GM20431 (cell line): ENCODE results near the gene TPPP2.

Experiments
- in situ Hi-C: fragments of 300-500 bp; cut with MseI, MboI; formaldehyde crosslinking; loops from one replicate; pipeline ENCODE4 v1.15.0; 2020; ENCODE audit warnings: low sequenced_read_pairs; ENCODE audit not compliant: unreplicated experiment

Gene TPPP2

GRCh38 chr14:21016413-21017190 is 13.4 kb upstream of the TPPP2 start:
- in situ Hi-C loops: no loop called here

DNA sequence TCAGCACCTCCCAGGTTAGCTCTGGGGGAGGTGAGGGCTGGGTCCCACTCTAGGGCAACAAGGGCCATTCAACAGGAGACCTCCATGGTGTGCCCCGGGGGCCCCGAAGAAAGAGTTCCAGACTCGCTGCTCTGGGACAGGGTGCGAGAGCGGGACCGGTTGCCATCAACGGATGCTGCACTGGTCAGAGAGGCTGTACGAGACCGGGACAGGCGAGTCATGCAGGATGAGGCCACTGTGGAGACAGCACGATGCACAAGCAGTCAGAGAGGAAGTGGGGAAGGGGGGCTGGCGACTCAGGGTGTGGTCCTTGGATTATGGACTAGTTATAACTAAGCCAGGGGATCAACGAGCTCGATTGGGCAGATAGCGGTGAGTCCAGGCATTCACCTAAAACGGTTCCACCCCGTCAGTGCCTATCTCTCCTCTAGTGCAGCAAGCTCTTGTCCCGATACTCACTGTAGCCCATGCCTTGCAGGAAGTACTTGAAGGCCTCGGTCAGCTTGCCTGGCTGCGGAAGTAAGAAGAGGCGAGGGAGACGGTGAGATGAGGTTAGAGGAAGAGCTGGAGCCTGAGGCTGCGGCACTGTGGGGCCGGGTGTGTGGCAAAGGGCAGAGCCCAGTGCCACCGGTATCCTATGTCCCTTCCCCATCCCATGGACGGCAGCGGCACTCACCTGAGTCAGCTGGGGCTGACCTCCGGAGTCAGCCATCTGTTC is 12.3 kb upstream of the TPPP2 start:
- in situ Hi-C loops: no loop called here

DNA sequence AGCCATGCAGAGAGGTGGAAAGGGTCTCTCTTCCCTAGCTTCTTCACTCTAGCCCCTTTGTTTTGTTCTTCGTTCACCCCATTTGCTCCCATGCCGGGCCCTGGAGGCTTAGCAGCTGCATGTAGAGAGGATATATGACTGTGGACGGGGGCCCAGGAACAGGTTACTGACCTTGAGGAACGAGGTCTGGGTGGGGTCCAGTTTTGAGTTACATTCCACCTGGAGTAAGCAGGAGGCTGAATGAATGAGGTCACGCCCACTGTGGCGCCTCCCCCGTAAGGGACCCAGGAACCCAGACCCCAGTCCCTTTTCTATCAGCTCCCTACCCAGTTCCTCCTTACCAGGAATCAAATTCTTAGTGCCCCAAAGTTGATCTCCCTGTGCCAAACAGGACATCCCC is 11.7 kb upstream of the TPPP2 start:
- in situ Hi-C loops: no loop called here

DNA sequence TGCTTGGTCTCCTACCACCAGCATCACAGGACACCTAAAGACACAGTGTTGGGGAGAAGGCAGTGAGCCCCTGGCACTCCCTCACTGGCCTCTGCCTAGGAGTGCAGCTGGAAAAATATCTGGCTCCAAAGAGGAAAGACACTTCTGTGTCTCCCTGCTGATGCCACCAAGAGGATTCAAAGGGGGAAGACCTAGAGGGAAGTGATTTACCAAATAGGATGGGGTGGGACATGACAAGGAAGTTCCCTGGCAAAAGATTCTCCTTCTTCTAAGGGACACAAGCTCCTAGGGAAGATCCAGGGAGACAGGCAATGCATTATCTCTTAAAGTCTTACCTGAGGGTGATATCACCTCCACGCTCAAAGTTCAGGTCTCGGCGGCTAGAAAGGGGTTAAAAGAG is 11.2 kb upstream of the TPPP2 start:
- in situ Hi-C loops: no loop called here

GRCh38 chr14:21019366-21019765 is 10.7 kb upstream of the TPPP2 start:
- in situ Hi-C loops: no loop called here

- in situ Hi-C loops: no loop called here
These were observed 9.0 kb upstream of the TPPP2 start for GRCh38 chr14:21020977-21021545.

GRCh38 chr14:21022686-21023085 is 7.3 kb upstream of the TPPP2 start:
- in situ Hi-C loops: no loop called here

DNA sequence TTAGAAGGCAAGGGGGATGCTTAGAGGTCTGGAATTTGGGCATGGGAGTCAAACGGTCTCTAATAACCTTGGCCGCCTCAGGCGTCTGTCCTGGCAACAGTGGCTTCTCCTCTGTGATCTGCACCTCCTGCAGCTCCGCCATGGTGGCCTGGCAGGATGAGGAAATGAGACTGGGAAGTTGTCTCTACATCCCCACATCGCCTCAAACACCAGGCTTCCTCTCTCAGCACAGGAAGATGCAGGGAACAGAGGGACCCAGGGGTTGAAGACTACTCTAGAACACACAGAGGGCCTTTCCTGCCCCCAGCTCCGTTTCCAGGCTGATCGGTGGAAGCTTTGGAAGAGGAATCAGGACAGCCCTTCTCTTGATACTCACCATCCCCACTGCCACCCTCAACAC is 6.8 kb upstream of the TPPP2 start:
- in situ Hi-C loops: no loop called here

- in situ Hi-C loops: no loop called here
These were observed 6.0 kb upstream of the TPPP2 start for GRCh38 chr14:21023817-21024584.

- in situ Hi-C loops: no loop called here
These were observed 5.2 kb upstream of the TPPP2 start, which contains the start of gene NDRG2 for GRCh38 chr14:21024585-21025370. TSS of gene NDRG2 (minus strand) at chr14:21025061. CDS start at chr14:21023315, 1,746 bp downstream.

DNA sequence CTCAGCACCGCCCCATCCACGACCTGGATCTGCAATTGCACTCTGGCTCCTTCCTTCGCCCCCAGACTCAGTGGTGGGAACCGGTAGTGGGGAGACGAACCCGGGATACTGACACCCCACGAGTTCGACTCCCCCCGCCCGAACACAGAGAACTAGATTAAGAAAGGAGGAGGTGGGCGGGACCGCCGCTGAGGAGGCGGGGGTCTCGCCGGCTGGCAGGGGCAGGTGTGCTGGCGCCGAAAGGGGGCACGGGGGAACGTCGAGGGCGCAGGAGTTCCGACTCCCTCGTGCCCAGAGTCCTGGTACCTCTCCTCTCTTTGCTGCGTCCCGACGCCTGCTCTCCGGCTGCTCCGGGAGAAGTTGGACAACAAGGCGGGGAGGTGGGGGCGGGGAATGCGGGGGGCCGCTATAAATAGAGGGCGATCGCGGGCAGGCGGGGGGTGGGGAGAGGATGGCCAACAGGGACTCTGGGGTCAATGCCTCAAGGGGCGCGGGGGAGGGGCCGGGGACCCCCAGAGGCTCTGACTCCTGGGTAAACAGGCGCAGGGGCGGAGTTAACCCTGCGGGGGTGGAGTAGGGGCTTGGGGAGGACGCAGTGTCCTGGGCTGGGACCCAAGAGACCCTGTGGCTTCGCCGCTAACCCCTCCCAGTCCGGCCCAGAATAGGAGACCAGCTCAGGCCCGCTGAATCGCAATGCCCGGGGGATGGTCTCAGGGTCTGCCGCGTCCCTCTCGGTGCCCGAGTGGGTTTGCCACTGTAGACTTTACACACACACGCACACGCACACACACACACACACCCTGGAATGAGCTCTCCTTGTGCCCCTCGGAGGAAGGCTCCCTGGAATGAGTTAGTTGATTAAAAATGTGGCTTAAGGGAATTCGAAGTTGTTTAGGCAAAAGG is 4.4 kb upstream of the TPPP2 start:
- in situ Hi-C loops: no loop called here

DNA sequence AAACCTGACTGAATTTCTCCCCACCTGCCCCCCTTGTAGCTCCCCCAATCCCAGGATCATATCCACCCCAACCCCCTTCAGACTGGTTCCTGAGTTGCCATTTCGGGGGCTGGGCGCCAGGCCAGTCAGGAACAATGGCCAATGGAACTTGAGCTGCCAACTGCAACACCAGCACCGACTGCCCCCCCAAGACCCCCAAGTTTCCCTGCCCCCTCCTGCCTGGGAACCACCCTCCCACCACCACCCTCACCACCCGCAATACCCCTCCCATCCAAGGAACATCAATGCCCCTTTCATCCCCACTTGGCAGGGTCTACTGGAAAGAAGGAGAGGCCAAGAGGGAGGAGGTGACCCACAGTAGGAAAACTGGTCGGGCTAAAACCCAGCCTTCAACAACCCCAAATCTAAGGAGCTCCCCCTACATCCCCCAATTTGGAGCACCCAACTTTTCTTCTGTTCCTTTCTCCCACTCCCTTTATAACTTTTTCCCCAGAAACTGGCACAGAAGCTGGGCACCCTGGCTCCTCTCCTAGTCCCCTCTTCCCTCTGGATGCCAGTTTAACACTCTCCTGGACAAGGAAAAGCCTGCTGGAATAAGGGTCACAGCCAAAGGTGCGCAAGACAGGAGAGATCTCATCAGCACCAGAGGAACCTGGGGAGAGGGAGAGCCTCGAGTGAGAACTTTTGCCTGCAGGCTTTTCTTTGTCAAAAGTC is 3.6 kb upstream of the TPPP2 start:
- in situ Hi-C loops: no loop called here

DNA sequence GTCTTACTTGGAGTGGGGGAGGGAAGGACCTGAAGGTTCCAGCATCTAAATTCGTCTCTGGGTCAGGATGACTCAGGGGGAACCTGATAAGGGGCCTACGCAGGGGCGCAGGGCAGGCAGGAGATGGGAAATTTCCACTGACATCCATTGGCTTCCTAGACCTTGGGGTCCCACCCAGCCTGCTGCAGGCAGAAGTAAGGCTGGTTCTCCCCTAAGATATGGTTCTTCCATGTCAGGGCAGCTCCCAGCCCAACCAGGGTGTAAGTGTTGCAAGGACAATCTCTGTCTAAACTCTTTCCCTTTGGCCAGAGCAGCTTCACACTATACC is 3.1 kb upstream of the TPPP2 start:
- in situ Hi-C loops: no loop called here

DNA sequence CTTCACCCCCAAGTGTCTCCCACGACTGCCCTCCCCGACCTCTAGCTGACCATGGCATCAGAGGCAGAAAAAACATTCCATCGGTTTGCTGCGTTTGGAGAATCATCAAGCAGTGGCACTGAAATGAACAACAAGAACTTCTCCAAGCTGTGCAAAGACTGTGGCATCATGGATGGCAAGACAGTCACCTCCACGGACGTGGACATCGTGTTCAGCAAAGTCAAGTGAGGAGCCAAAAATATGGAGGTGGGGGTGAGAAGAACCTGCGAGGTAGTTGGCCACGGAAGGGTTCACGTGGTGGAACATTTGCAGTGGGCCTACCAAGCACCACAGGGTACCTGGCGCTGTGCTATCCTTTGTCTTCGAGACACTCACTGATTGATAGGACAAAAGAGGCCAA is 514 bp downstream of the TPPP2 start:
- in situ Hi-C loops: no loop called here

DNA sequence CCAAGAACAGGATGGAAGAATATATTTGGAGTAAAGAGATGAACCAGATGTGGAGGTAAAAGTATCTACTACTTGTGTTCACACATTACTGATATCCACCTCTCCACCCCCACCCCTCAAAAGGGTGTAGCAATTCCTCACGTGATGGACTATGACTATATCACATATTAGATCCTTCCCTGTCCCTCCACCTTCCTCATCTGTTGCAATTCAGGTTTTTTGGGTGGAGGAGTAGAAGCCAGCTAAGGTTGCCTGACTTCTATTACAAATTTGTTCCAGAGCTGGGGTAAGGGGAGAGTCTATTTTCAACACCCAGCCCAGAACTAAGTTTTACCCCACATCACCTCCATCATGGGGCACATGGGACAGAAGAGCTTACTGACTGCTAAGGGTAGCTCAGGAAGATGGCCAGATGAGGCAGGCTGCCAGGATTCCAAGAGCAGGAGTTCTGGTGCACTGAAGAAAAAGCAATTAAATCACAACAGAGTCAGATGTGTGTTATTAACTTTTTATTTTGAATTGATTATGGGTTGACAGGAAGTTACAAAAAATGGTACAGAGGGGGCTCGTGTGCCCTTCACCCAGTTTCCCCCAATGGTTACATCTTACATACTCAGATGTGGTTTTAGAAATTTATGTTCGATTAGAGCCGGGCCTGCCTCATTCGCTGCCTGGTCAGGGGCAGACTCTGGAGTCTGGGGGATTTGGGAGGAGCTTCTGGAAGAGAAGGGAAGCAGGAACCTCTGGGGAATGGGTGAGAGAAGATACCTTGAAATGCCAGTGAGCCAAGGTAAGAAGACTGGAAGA is 2.5 kb downstream of the TPPP2 start:
- in situ Hi-C loops: no loop called here

DNA sequence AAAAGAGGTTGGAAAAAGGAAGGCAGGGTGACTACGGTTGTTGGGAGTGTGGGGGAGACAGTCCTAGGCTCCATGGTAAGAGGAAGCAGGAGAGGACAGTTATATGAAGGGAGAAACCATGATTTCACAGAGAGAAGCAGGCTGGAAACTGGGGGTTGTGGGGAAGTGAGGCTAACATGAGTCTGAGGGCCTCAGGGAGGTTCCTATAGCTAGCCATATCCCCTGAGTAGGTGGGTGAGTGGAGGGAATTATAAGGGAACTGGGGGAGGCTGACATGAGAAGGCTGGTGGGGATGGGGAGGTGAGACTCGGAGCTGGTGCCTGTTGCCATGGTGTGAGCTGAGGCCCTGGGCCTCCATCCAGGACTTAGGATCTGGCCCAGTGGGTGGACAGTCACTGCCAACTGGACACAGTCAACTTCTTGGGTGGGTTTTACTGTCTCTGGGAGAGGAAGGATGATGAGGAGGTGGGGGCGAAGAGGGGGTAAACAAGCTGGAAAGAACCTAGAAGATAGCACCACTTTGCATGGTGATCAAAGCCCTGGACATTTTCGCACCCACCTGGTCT is 3.2 kb downstream of the TPPP2 start:
- in situ Hi-C loops: no loop called here

GRCh38 chr14:21034707-21035106 is 4.7 kb downstream of the TPPP2 start, which contains the start of gene RNASE13:
TSS of gene RNASE13 (minus strand) at chr14:21034807. CDS start at chr14:21034288, 519 bp downstream.
- in situ Hi-C loops: no loop called here
